NCI-H146 treated with DMSO at 0.1 percent for 48 hours (cell line): ENCODE measurements around the gene SSBP2.
"Not testable (repeated sequence)": the region's sequence is repeated elsewhere in the genome, so short reads cannot be mapped to it uniquely, and the experiment has no call there.

Experiments used
- DNase-seq: peaks from one replicate; lab custom pipeline; 2025; ENCODE audit not compliant: unreplicated experiment; lab: John Stamatoyannopoulos, UW

The SSBP2 gene

GRCh38 chr5:81740758-81741157, 10.1 kb downstream of the SSBP2 start:
- no peak for DNase-seq

DNA sequence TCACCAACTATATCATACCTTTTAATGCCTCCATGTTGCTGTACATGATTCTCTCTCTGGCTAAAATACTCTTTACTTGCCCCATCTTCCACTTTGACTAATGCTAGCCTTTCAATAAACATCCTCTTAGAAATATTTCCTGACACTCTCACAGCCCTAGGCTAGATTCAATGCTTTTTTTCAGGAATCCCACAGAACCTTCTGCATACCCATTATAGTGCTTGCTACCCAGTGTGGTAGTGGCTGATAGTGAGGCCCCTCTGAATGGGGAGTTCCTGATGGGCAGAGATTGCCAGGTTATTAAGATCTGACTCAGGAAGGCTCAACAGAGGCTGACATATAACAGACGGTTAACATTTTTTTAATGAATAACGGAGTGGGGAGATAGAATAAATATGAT, 11.6 kb downstream of the SSBP2 start:
- DNase-seq: no peak

DNA sequence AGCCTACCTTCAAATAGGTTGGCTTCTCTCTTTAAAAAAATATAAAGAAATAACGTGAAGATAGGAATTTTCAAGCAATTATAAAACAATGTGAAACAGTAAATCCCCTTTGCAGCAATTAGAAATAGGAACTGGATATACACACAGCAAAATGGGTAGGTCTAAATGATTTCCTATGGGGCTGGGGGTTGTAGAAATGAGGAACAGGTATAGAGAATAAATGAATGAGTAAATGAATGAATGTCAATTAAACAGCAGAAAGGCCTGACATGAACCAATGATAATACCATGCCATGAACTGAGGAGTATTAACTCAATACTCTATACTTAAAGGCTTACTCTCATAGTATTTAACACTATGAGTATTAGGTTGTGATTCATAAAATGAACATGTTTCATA, 21.6 kb downstream of the SSBP2 start:
- no peak for DNase-seq

- DNase-seq: no peak
Measured at GRCh38 chr5:81728301-81728700, 22.6 kb downstream of the SSBP2 start.

DNA sequence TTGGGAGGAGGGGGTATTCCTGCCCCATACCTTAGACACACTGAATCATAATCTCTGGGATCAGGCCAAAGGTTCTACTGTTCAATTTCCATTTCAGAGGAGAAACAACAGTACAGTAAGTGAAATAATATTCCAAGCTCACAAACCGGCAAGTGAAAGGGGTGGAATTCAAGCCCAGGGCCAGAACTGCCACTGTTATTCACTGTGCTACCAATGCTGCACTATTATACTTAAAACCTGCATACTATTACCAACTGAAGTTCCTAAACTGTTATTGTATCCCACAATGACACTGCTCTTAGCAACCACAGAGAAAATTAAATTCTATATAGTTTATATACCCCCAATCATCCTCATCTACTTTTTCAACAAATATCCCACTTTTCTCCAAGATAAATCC, 24.6 kb downstream of the SSBP2 start:
- DNase-seq: no peak

- DNase-seq: no peak
Measured at GRCh38 chr5:81724571-81724970, 26.3 kb downstream of the SSBP2 start.

GRCh38 chr5:81724108-81724507, 26.8 kb downstream of the SSBP2 start:
- no peak for DNase-seq

- DNase-seq: no peak
Measured at GRCh38 chr5:81721049-81721448, 29.8 kb downstream of the SSBP2 start.

- DNase-seq: no peak
Measured at GRCh38 chr5:81719743-81720345, 31.1 kb downstream of the SSBP2 start.

GRCh38 chr5:81718300-81718699, 32.6 kb downstream of the SSBP2 start:
- DNase-seq: no peak

DNA sequence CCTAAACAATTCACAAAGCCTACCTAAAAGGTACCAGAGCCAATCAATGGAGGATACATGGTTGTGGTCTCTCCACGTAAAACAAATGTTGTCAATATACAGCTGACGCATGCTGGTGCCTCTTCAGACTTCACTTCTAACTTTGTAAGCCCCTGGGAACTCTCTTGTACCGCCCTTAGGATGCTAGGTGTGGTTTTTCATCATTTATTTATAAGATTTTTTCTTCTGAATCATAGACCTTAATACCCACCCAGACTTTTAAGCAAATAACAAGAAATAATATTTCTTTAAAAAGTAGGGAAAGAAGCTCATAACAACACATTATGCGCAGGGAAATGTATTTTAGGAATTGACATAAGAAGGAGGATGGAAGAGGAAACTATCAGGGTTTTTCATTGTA, 33.0 kb downstream of the SSBP2 start:
- no peak for DNase-seq

GRCh38 chr5:81717226-81717625, 33.7 kb downstream of the SSBP2 start:
- no peak for DNase-seq

DNA sequence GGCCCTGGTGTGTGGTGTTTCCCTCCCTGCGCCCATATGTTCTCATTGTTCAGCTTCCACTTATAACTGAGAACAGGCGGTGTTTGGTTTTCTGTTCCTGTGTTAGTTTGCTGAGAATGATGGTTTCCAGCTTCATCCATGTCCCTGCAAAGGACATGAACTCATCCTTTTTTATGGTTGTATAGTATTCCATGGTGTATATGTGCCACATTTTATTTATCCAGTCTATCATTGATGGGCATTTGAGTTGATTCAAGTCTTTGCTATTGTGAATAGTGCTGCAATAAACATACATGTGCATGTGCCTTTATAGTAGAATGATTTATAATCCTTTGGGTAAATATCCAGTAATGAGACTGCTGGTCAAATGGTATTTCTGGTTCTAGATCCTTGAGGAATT, 36.8 kb downstream of the SSBP2 start:
- DNase-seq: not testable (repeated sequence)

DNA sequence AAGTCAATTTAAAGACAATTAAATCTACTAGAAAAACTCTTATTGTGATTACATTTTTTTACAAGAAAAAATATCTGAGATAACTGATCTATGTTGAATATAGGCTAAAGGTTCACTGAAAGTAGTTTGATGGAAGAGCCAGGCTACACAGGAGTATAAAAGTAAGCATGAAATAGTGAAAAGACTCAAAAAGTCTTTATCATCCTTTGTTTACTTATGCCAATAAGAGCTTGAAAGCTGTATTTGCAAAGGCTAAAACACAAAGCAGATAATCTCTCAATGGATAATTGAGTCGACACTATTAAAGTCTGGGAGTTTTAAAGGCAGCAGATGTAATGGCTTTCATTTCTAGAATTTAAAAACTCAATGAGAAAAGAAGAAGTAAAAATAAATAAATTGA, 42.0 kb downstream of the SSBP2 start:
- peak; percentile 54 for DNase-seq

DNA sequence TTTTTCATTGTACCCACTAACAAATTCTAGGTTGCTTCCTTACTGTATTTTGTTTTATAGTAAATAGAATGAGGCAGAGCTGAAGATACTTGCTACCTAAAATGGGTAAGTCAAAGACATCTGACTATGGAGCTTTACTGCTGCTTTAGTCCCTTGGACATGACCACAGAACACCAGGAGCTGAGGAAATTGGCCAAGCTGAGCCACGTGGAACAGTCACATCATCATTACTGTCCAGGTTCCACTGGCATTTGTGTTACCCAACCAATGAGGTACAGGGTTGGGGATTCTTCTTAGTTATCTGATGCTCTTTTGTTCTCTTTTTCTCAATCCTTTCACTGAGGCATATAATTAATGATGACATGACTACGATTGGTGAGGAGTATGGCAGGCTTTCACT, 47.1 kb downstream of the SSBP2 start:
- no peak for DNase-seq

DNA sequence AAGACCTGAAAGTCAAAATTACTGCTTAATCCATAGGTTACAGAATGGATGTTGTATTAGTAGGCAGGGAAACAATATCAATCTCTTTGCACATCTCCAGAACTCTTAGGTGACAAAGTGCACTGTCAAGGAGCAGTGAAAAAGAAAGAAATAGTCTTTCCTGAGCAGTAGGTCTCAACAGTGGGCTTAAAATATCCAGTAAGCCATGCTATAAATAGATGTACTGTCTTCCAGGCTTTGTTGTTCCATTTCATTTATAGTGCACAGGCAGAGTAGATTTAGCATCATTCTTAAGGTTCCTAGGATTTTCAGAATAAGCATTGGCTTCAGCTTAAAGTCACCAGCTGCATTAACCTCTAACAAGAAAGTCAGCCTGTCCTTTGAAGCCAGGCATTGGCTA, 50.7 kb downstream of the SSBP2 start:
- DNase-seq: no peak

DNA sequence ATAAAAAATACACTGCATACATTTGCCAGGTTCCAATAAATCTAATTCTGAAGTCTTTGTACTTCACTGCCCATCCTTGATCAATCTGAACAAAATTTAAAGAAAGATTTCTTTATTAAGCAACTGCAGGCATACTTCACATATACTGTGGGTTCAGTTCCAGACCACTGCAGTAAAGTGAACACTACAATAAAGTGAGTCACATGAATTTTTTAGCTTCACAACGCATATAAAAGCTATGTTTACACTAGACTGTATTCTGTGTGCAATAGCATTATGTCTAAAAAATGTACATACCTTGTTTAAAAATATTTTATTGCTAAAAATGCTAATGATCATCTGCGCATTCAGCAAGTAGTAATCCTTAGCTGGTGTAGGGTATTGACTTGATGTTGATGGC, 52.1 kb downstream of the SSBP2 start:
- no peak for DNase-seq

DNA sequence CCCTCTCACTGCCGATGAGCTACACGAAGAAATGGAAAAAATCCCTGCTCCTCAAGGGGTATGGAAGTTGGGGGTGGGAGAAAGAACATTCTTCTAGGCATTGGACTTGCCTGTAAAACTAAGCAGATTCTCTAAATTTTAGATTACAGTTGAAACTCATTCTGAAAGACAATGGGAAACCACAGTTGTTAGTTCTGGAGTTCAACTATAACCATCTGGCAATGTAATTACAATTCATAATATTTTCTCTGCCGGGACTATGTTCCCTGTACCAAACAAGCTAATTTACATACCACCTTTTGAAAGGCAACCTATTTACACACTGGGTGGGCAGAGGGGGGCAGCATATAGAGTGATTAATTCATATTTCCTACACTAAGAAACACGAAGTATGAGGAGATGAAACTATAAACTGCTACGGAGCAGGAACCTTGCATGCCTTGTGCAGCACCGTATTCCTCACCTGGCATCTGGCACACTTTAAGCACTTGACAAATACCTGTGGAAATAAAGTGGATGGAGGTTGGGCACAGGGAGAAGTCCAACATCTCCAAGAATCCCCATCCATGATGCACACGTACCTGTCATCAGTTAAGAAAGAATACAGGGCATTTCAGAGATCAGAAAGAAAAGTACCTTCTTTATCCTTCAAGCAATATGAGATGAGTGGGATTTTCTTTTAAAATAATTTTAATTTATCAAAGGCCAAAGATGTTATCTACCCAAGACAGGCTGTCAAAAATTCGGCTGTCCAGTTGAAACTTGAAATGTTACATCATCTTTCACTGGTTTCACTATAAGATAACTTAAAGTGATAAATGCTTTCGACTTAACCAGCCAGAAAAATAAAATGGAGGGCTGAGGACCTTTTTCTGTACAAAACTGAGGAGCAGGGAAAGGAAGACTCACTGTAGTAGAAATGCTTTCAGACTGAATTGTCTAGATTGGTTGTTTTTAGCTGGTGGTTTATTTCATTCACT, 54.2 kb downstream of the SSBP2 start:
- DNase-seq: no peak

DNA sequence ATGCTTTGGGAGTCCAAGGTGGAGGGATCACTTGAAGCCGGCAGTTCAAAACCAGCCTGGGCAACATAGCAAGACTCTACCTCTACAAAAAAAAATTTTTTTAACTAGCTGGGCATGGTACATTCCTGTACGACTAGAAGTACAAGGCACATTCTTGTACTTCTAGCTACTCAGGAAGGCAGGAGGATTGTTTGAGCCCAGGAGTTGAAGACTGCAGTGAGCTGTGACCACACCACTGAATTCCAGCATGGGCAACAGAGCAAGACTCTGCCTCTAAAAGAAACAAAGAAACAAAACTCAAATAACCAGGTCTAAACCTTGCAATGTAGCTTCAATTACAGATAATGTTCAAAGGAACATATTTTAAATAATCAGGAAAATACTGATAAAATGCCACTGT, 56.2 kb downstream of the SSBP2 start:
- no peak for DNase-seq

DNA sequence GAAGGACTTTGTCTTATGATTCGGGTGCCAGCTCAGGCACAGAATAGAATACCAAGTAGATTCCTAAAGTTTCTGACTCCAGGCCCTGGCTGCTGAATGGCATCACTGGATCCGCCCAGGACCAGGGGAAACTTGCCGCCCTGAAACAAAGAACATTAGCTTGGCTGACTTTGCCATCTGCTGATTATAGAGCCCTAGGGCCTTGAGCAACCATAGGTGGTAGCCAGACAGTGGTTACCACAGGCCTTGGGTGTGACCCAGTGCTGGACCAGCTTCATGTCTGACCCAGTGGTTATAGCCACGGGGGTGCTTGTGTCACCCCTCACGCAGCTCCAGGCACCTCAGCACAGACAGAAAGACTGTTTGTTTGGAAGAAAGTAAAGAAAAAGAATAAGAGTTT, 62.7 kb downstream of the SSBP2 start:
- DNase-seq: no peak

- DNase-seq: no peak
Measured at GRCh38 chr5:81687292-81687691, 63.6 kb downstream of the SSBP2 start.

GRCh38 chr5:81685471-81685870, 65.4 kb downstream of the SSBP2 start:
- DNase-seq: no peak

GRCh38 chr5:81679885-81680284, 71.0 kb downstream of the SSBP2 start:
- DNase-seq: no peak
